ENCODE data around the gene DNAJB4. TPM values are rescaled to one million over a fixed set of nuclear protein-coding genes. Genes with fewer than 3 reads are reported as not detected.

The DNAJB4 gene
- total RNA-seq, 1 donor from 2014 or later: 40.6 TPM

GRCh38 chr1:78044796-78045562, 40.2 kb downstream of the DNAJB4 start:
- peaks cover 9% of the 10 kb centered on the region for H3K4me1 Mint-ChIP-seq
- peaks cover 14% of the 10 kb centered on the region for H3K4me1 ChIP-seq
- no peaks in the 10 kb centered on the region for H3K36me3 ChIP-seq
- peak overlapping the region; percentile 76 for H3K4me3 Mint-ChIP-seq
- H2AFZ ChIP-seq (replicated peaks): no peak overlapping the region
- no peaks in the 10 kb centered on the region for H3F3A ChIP-seq (ENCODE audit: low read depth)
- no peaks in the 10 kb centered on the region for H3K36me3 Mint-ChIP-seq
- no peak for TF ChIP-seq EZH2phosphoT487 (IDR thresholded peaks at IDR 0.05)
- no peak for TF ChIP-seq CTCF (IDR thresholded peaks at IDR 0.05)
- TF ChIP-seq EZH2 (IDR thresholded peaks at IDR 0.05): no peak
- DNase-seq (ENCODE audit: low spot score): no peak
- H3K9ac ChIP-seq: no peak overlapping the region
- peaks cover 38% of the 10 kb centered on the region for H3K27me3 Mint-ChIP-seq (ENCODE audit: insufficient read depth, low read depth)
- H3K27ac Mint-ChIP-seq: no peak overlapping the region
- H3K9me3 Mint-ChIP-seq: no peaks in the 10 kb centered on the region
- H4K20me1 ChIP-seq (ENCODE audit: low read depth): peaks cover 12% of the 10 kb centered on the region
- no peaks in the 10 kb centered on the region for H3K79me2 ChIP-seq (ENCODE audit: low read depth)
- peak overlapping the region; percentile 91 for H3K4me2 ChIP-seq
- H3K9me3 ChIP-seq (ENCODE audit: low read depth): no peaks in the 10 kb centered on the region
- peaks cover 64% of the 10 kb centered on the region for H3K27me3 ChIP-seq
- no peak overlapping the region for H3K27ac ChIP-seq
- H3K4me3 ChIP-seq: no peak overlapping the region

DNA sequence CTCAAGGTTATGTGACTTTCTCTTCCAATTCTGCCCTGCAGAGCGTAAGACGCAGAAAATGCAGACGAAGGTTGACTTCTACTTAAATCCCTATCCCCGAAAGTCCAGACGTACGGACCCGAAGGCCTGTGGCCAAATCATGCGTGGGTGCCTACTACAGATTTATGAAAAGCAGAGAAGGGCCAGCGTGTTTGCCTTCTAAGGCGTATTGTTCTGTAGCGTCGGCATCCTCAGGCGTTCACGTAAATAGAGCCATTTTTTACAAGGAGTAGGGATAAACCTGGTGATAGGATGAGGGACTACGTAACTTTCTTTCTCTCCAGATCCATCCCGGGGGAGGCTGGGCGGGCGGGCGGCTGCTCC, 40.8 kb downstream of the DNAJB4 start:
- H3K36me3 Mint-ChIP-seq: no peaks in the 10 kb centered on the region
- Histone ChIP-seq H3K4me1 (peaks cover 14% of the 10 kb centered on the region), H3K9ac (no peak overlapping the region), H3K27ac (no peak overlapping the region), H4K20me1 (ENCODE audit: low read depth) (peaks cover 12% of the 10 kb centered on the region), H3K4me2 (peak overlapping the region; percentile 91), H3K27me3 (peaks cover 64% of the 10 kb centered on the region), H2AFZ (replicated peaks) (peak overlapping the region; percentile 46), H3K9me3 (ENCODE audit: low read depth) (no peaks in the 10 kb centered on the region), H3F3A (ENCODE audit: low read depth) (no peaks in the 10 kb centered on the region), H3K36me3 (no peaks in the 10 kb centered on the region), H3K79me2 (ENCODE audit: low read depth) (no peaks in the 10 kb centered on the region), H3K4me3 (peak overlapping the region; percentile 55)
- no peak overlapping the region for H3K27ac Mint-ChIP-seq
- no peaks in the 10 kb centered on the region for H3K9me3 Mint-ChIP-seq
- H3K4me3 Mint-ChIP-seq: peak overlapping the region; percentile 76
- peaks cover 9% of the 10 kb centered on the region for H3K4me1 Mint-ChIP-seq
- peaks cover 38% of the 10 kb centered on the region for H3K27me3 Mint-ChIP-seq (ENCODE audit: insufficient read depth, low read depth)
- DNase-seq (ENCODE audit: low spot score): no peak
- TF ChIP-seq CTCF (IDR thresholded peaks at IDR 0.05) (no peak), EZH2phosphoT487 (IDR thresholded peaks at IDR 0.05) (no peak), EZH2 (IDR thresholded peaks at IDR 0.05) (no peak)

DNA sequence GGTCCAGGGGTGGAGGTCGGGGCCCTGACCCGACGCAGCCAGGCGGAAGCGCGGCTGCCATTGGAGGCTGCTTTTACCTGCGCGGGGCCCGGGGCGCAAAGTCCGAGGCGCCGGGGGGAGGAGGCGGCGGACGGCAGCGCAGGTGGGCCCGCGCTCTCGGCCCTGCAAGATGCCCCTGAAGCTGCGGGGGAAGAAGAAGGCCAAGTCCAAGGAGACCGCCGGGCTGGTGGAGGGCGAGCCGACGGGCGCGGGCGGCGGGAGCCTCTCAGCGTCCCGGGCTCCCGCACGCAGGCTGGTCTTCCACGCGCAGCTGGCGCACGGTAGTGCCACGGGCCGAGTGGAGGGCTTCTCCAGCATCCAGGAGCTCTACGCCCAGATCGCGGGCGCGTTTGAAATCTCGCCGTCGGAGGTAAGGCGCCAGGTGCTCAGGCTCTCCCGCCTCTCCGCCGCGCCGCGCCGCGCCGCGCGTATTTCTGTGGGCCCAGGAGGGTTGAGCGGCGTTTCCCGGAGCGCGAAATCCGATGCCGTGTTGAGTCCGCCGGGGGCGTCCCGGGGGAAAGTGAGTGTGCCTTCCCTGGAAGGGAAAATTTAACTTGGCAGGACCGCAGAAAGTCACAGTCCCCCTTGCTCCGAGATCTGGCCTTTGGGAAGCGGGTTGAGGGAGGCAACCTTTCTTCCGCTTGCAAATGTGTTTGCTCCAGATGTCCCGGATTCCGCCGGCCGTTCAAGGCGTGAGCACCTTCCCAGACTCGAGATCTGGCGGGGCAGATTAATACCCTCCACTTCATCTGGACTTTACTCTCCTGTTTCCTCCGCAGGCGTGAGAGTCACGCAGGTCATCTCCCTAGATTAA, 41.4 kb downstream of the DNAJB4 start, which contains the start of gene GIPC2:
TSS of gene GIPC2 (plus strand) at position 41 of the 853 bp plus-strand sequence. CDS start at position 170, 129 bp downstream.
- no peaks in the 10 kb centered on the region for H3K79me2 ChIP-seq (ENCODE audit: low read depth)
- H3K27ac ChIP-seq: no peak within 1 kb of the TSS
- no peaks in the 10 kb centered on the region for H3K9me3 Mint-ChIP-seq
- TF ChIP-seq EZH2phosphoT487 (IDR thresholded peaks at IDR 0.05): peak; percentile 88
- TF ChIP-seq EZH2 (IDR thresholded peaks at IDR 0.05): peak; percentile 97
- no peak for TF ChIP-seq CTCF (IDR thresholded peaks at IDR 0.05)
- peak within 1 kb of the TSS; percentile 91 for H3K4me2 ChIP-seq
- peaks cover 14% of the 10 kb centered on the region for H3K4me1 ChIP-seq
- peaks cover 12% of the 10 kb centered on the region for H4K20me1 ChIP-seq (ENCODE audit: low read depth)
- peaks cover 9% of the 10 kb centered on the region for H3K4me1 Mint-ChIP-seq
- peaks cover 64% of the 10 kb centered on the region for H3K27me3 ChIP-seq
- peak within 1 kb of the TSS; percentile 55 for H3K4me3 ChIP-seq
- peak within 1 kb of the TSS; percentile 86 for H3K4me3 Mint-ChIP-seq
- H3K27ac Mint-ChIP-seq: no peak within 1 kb of the TSS
- DNase-seq (ENCODE audit: low spot score): peak; percentile 65
- no peaks in the 10 kb centered on the region for H3K9me3 ChIP-seq (ENCODE audit: low read depth)
- no peak within 1 kb of the TSS for H3K9ac ChIP-seq
- H2AFZ ChIP-seq (replicated peaks): peak within 1 kb of the TSS; percentile 46
- H3K36me3 Mint-ChIP-seq: no peaks in the 10 kb centered on the region
- no peaks in the 10 kb centered on the region for H3K36me3 ChIP-seq
- peaks cover 41% of the 10 kb centered on the region for H3K27me3 Mint-ChIP-seq (ENCODE audit: insufficient read depth, low read depth)
- H3F3A ChIP-seq (ENCODE audit: low read depth): no peaks in the 10 kb centered on the region
